ENCODE measurements around the gene ZCCHC18.

ZCCHC18 gene

GRCh38 chrX:104084063-104084462 is 28.3 kb upstream of the ZCCHC18 start:
- Histone ChIP-seq H3K4me2 (ENCODE audit: low read length) (no peak overlapping the region), H3F3A (ENCODE audit: insufficient read depth, low read length) (no peaks in the 10 kb centered on the region), H3K36me3 (ENCODE audit: insufficient read depth, low read length) (no peaks in the 10 kb centered on the region), H3K27ac (ENCODE audit: low read depth, low read length, poor library complexity, severe bottlenecking) (no peak overlapping the region), H3K27me3 (ENCODE audit: insufficient read depth, low read length) (no peaks in the 10 kb centered on the region), H3K9ac (ENCODE audit: low read length) (no peak overlapping the region), H3K9me3 (ENCODE audit: low read length) (no peaks in the 10 kb centered on the region), H3K9me2 (ENCODE audit: low read depth, low read length) (no peaks in the 10 kb centered on the region), H3K79me2 (ENCODE audit: insufficient read depth, low read length) (no peaks in the 10 kb centered on the region), H4K20me1 (ENCODE audit: insufficient read depth, low read length) (no peaks in the 10 kb centered on the region), H2AFZ (ENCODE audit: low read length) (no peak overlapping the region), H3K4me1 (ENCODE audit: insufficient read depth, low read length, severe bottlenecking) (no peaks in the 10 kb centered on the region), H3K4me3 (ENCODE audit: low read depth, low read length, poor library complexity, severe bottlenecking) (no peak overlapping the region)
- TF ChIP-seq EZH2 (IDR thresholded peaks at IDR 0.05; ENCODE audit: borderline replicate concordance, low read length): no peak
- TF ChIP-seq CTCF (IDR thresholded peaks at IDR 0.05; ENCODE audit: low read length): no peak

- Histone ChIP-seq H3K27ac (ENCODE audit: low read depth, low read length, poor library complexity, severe bottlenecking) (no peak overlapping the region), H3K9me2 (ENCODE audit: low read depth, low read length) (no peaks in the 10 kb centered on the region), H3K4me2 (ENCODE audit: low read length) (no peak overlapping the region), H3K9me3 (ENCODE audit: low read length) (no peaks in the 10 kb centered on the region), H3K36me3 (ENCODE audit: insufficient read depth, low read length) (no peaks in the 10 kb centered on the region), H3K4me1 (ENCODE audit: insufficient read depth, low read length, severe bottlenecking) (no peaks in the 10 kb centered on the region), H3K27me3 (ENCODE audit: insufficient read depth, low read length) (no peaks in the 10 kb centered on the region), H3K9ac (ENCODE audit: low read length) (no peak overlapping the region), H3K4me3 (ENCODE audit: low read depth, low read length, poor library complexity, severe bottlenecking) (no peak overlapping the region), H3F3A (ENCODE audit: insufficient read depth, low read length) (no peaks in the 10 kb centered on the region), H2AFZ (ENCODE audit: low read length) (no peak overlapping the region), H3K79me2 (ENCODE audit: insufficient read depth, low read length) (no peaks in the 10 kb centered on the region), H4K20me1 (ENCODE audit: insufficient read depth, low read length) (no peaks in the 10 kb centered on the region)
- no peak for TF ChIP-seq CTCF (IDR thresholded peaks at IDR 0.05; ENCODE audit: low read length)
- no peak for TF ChIP-seq EZH2 (IDR thresholded peaks at IDR 0.05; ENCODE audit: borderline replicate concordance, low read length)
Measured at GRCh38 chrX:104084534-104085277, 27.6 kb upstream of the ZCCHC18 start.

GRCh38 chrX:104085477-104085876 is 26.8 kb upstream of the ZCCHC18 start:
- H3K4me2 ChIP-seq (ENCODE audit: low read length): no peak overlapping the region
- no peaks in the 10 kb centered on the region for H3K36me3 ChIP-seq (ENCODE audit: insufficient read depth, low read length)
- no peak overlapping the region for H3K27ac ChIP-seq (ENCODE audit: low read depth, low read length, poor library complexity, severe bottlenecking)
- no peak overlapping the region for H3K9ac ChIP-seq (ENCODE audit: low read length)
- H3F3A ChIP-seq (ENCODE audit: insufficient read depth, low read length): no peaks in the 10 kb centered on the region
- H2AFZ ChIP-seq (ENCODE audit: low read length): no peak overlapping the region
- H3K9me2 ChIP-seq (ENCODE audit: low read depth, low read length): no peaks in the 10 kb centered on the region
- H3K9me3 ChIP-seq (ENCODE audit: low read length): no peaks in the 10 kb centered on the region
- TF ChIP-seq EZH2 (IDR thresholded peaks at IDR 0.05; ENCODE audit: borderline replicate concordance, low read length) (no peak), CTCF (IDR thresholded peaks at IDR 0.05; ENCODE audit: low read length) (no peak)
- H3K4me1 ChIP-seq (ENCODE audit: insufficient read depth, low read length, severe bottlenecking): no peaks in the 10 kb centered on the region
- H4K20me1 ChIP-seq (ENCODE audit: insufficient read depth, low read length): no peaks in the 10 kb centered on the region
- no peaks in the 10 kb centered on the region for H3K79me2 ChIP-seq (ENCODE audit: insufficient read depth, low read length)
- H3K27me3 ChIP-seq (ENCODE audit: insufficient read depth, low read length): no peaks in the 10 kb centered on the region
- no peak overlapping the region for H3K4me3 ChIP-seq (ENCODE audit: low read depth, low read length, poor library complexity, severe bottlenecking)

Data from OCI-LY1 (cell line).